ENCODE measurements around the gene C2orf74. TPM values are rescaled to one million over a fixed set of nuclear protein-coding genes. Genes with fewer than 3 reads are reported as not detected.
"Not testable (repeated sequence)": the region's sequence is repeated elsewhere in the genome, so short reads cannot be mapped to it uniquely, and the experiment has no call there.

Gene C2orf74
- total RNA-seq, 1 donor from 2014 or later, result 5.6 TPM

- DNase-seq (ENCODE audit: low spot score), result no peak
- Mint-ChIP-seq H3K27ac (ENCODE audit: unreplicated experiment) (no peak overlapping the region), H3K4me3 (ENCODE audit: unreplicated experiment) (no peak overlapping the region), H3K36me3 (ENCODE audit: low read depth) (peaks cover 18% of the 10 kb centered on the region), H3K9me3 (ENCODE audit: low read depth) (peaks cover 10% of the 10 kb centered on the region), H3K4me1 (ENCODE audit: low read depth) (no peaks in the 10 kb centered on the region), H3K27me3 (ENCODE audit: low read depth) (no peaks in the 10 kb centered on the region)
- TF ChIP-seq, protein P1, sequence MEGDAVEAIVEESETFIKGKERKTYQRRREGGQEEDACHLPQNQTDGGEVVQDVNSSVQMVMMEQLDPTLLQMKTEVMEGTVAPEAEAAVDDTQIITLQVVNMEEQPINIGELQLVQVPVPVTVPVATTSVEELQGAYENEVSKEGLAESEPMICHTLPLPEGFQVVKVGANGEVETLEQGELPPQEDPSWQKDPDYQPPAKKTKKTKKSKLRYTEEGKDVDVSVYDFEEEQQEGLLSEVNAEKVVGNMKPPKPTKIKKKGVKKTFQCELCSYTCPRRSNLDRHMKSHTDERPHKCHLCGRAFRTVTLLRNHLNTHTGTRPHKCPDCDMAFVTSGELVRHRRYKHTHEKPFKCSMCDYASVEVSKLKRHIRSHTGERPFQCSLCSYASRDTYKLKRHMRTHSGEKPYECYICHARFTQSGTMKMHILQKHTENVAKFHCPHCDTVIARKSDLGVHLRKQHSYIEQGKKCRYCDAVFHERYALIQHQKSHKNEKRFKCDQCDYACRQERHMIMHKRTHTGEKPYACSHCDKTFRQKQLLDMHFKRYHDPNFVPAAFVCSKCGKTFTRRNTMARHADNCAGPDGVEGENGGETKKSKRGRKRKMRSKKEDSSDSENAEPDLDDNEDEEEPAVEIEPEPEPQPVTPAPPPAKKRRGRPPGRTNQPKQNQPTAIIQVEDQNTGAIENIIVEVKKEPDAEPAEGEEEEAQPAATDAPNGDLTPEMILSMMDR (IDR thresholded peaks at IDR 0.05), result no peak
Observed at GRCh38 chr2:61158356-61158955, 3.5 kb upstream of the C2orf74 start.

GRCh38 chr2:61162721-61163120, 733 bp downstream of the C2orf74 start:
- Mint-ChIP-seq H3K4me1 (ENCODE audit: low read depth) (no peaks in the 10 kb centered on the region), H3K36me3 (ENCODE audit: low read depth) (peaks cover 33% of the 10 kb centered on the region), H3K27me3 (ENCODE audit: low read depth) (no peaks in the 10 kb centered on the region), H3K4me3 (ENCODE audit: unreplicated experiment) (no peak overlapping the region), H3K9me3 (ENCODE audit: low read depth) (peaks cover 10% of the 10 kb centered on the region), H3K27ac (ENCODE audit: unreplicated experiment) (no peak overlapping the region)
- DNase-seq (ENCODE audit: low spot score), result no peak
- TF ChIP-seq, protein P1 (IDR thresholded peaks at IDR 0.05), result no peak

- not testable (repeated sequence) for H3K27ac Mint-ChIP-seq (ENCODE audit: unreplicated experiment); H3K4me3 Mint-ChIP-seq (ENCODE audit: unreplicated experiment); H3K9me3 Mint-ChIP-seq (ENCODE audit: low read depth); DNase-seq (ENCODE audit: low spot score); H3K27me3 Mint-ChIP-seq (ENCODE audit: low read depth); H3K4me1 Mint-ChIP-seq (ENCODE audit: low read depth)
- peaks cover 25% of the 10 kb centered on the region for H3K36me3 Mint-ChIP-seq (ENCODE audit: low read depth)
Observed at GRCh38 chr2:61165082-61165481, 3.1 kb downstream of the C2orf74 start.

- Mint-ChIP-seq H3K27me3 (ENCODE audit: low read depth) (no peaks in the 10 kb centered on the region), H3K27ac (ENCODE audit: unreplicated experiment) (no peak overlapping the region), H3K9me3 (ENCODE audit: low read depth) (peaks cover 3% of the 10 kb centered on the region), H3K4me1 (ENCODE audit: low read depth) (no peaks in the 10 kb centered on the region), H3K4me3 (ENCODE audit: unreplicated experiment) (no peak overlapping the region), H3K36me3 (ENCODE audit: low read depth) (peaks cover 24% of the 10 kb centered on the region)
- TF ChIP-seq, protein P1 (IDR thresholded peaks at IDR 0.05), result no peak
- no peak for DNase-seq (ENCODE audit: low spot score)
Observed at GRCh38 chr2:61165946-61166345, 4.0 kb downstream of the C2orf74 start.

GRCh38 chr2:61167579-61167978, 5.6 kb downstream of the C2orf74 start:
- Mint-ChIP-seq H3K36me3 (ENCODE audit: low read depth) (peaks cover 19% of the 10 kb centered on the region), H3K9me3 (ENCODE audit: low read depth) (no peaks in the 10 kb centered on the region), H3K27me3 (ENCODE audit: low read depth) (no peaks in the 10 kb centered on the region), H3K4me3 (ENCODE audit: unreplicated experiment) (no peak overlapping the region), H3K4me1 (ENCODE audit: low read depth) (no peaks in the 10 kb centered on the region), H3K27ac (ENCODE audit: unreplicated experiment) (no peak overlapping the region)
- no peak for DNase-seq (ENCODE audit: low spot score)
- TF ChIP-seq, protein P1 (IDR thresholded peaks at IDR 0.05), result no peak

- H3K27ac Mint-ChIP-seq (ENCODE audit: unreplicated experiment), result no peak overlapping the region
- TF ChIP-seq, protein P1 (IDR thresholded peaks at IDR 0.05), result no peak
- H3K4me3 Mint-ChIP-seq (ENCODE audit: unreplicated experiment), result no peak overlapping the region
- H3K27me3 Mint-ChIP-seq (ENCODE audit: low read depth), result no peaks in the 10 kb centered on the region
- H3K9me3 Mint-ChIP-seq (ENCODE audit: low read depth), result no peaks in the 10 kb centered on the region
- H3K36me3 Mint-ChIP-seq (ENCODE audit: low read depth), result no peaks in the 10 kb centered on the region
- H3K4me1 Mint-ChIP-seq (ENCODE audit: low read depth), result peaks cover 9% of the 10 kb centered on the region
- no peak for DNase-seq (ENCODE audit: low spot score)
Observed at GRCh38 chr2:61172671-61173070, 10.7 kb downstream of the C2orf74 start.
